WTC11 (cell line): Measurements from ENCODE around the gene GAP43. TPM values are rescaled to one million over a fixed set of nuclear protein-coding genes. Genes with fewer than 3 reads are reported as not detected.
A peak's percentile ranks its signal among the peaks of the same experiment; 100 is the strongest.

Source experiments
- ATAC-seq: fragments of 200-7000 bp; cut with Tn5 transposase; 2 replicates; pipeline ENCODE4 v1.10.0; 2021; ENCODE audit warnings: mild to moderate bottlenecking, moderate library complexity
- CTCF ChIA-PET: fragments of 300-600 bp; sonication (Branson Sonifier 250); formaldehyde crosslinking; loops from one replicate; lab custom pipeline; 2021; ENCODE audit warnings: antibody characterized with exemption; lab: Charles Lee
- POLR2A ChIA-PET: fragments of 350-600 bp; sonication (Branson Sonifier 250); formaldehyde crosslinking; loops from one replicate; lab custom pipeline; 2021; ENCODE audit warnings: antibody characterized with exemption; lab: Charles Lee
- DNase-seq: peaks from one replicate; pipeline ENCODE4 v3.0.0; 2021; ENCODE audit warnings: low spot score
- H3K27ac Mint-ChIP-seq: 2 replicates; pipeline ENCODE4 v1.8.0; 2021; ENCODE audit warnings: mixed read lengths
- H3K27me3 Mint-ChIP-seq: 2 replicates; pipeline ENCODE4 v1.8.0; 2021; ENCODE audit warnings: low read depth, mild to moderate bottlenecking, moderate library complexity, mixed read lengths
- H3K36me3 Mint-ChIP-seq: 2 replicates; pipeline ENCODE4 v1.8.0; 2021; ENCODE audit warnings: mixed read lengths
- H3K4me1 Mint-ChIP-seq: 2 replicates; pipeline ENCODE4 v1.8.0; 2022; ENCODE audit warnings: mixed read lengths
- H3K4me3 Mint-ChIP-seq: 2 replicates; pipeline ENCODE4 v1.8.0; 2021; ENCODE audit warnings: mild to moderate bottlenecking, moderate library complexity, mixed read lengths
- H3K9me3 Mint-ChIP-seq: 2 replicates; pipeline ENCODE4 v1.8.0; 2021; ENCODE audit warnings: mixed read lengths
- ATF6 ChIP-seq: sonication (generic); formaldehyde crosslinking; IDR thresholded peaks from 2 replicates; pipeline ENCODE4 v1.8.1; 2023; ENCODE audit warnings: mild to moderate bottlenecking, missing genetic modification reagents
- CREM ChIP-seq: sonication (generic); formaldehyde crosslinking; IDR thresholded peaks from 2 replicates; pipeline ENCODE4 v1.8.1; 2022; ENCODE audit warnings: mild to moderate bottlenecking, missing genetic modification reagents, moderate library complexity
- CTCF ChIP-seq: fragments of 200-600 bp; IDR thresholded peaks from 2 replicates; pipeline ENCODE4 v1.8.0; 2022; ENCODE audit warnings: antibody characterized with exemption
- FOXK1 ChIP-seq: sonication (generic); formaldehyde crosslinking; IDR thresholded peaks from 2 replicates; pipeline ENCODE4 v1.8.0; 2022; ENCODE audit warnings: mild to moderate bottlenecking, moderate library complexity, missing genetic modification reagents
- GRHL2 ChIP-seq: fragments of 250-450 bp; sonication (Bioruptor Pico); IDR thresholded peaks from 2 replicates; pipeline ENCODE4 v1.8.0; 2022; ENCODE audit warnings: mild to moderate bottlenecking, moderate library complexity; ENCODE audit not compliant: insufficient replicate concordance, severe bottlenecking
- JAZF1 ChIP-seq: fragments of 250-450 bp; sonication (Bioruptor Pico); IDR thresholded peaks from 2 replicates; pipeline ENCODE4 v1.9.0; 2021; ENCODE audit warnings: moderate library complexity, mild to moderate bottlenecking, inconsistent platforms
- ZNF219 ChIP-seq: sonication (generic); formaldehyde crosslinking; IDR thresholded peaks from 2 replicates; pipeline ENCODE4 v1.8.0; 2023; ENCODE audit warnings: missing genetic modification reagents, mild to moderate bottlenecking, borderline replicate concordance
- total RNA-seq: library from RNA; stranded (reverse); gene quantifications from 3 replicates; pipeline ENCODE4 v1.2.3, GENCODE V29; 2021
- TF ChIP-seq, protein P1 (sequence below): sonication (generic); formaldehyde crosslinking; IDR thresholded peaks from 2 replicates; pipeline ENCODE4 v1.8.1; 2022; ENCODE audit warnings: low read depth, mild to moderate bottlenecking, moderate library complexity, missing genetic modification reagents, borderline replicate concordance
- TF ChIP-seq, protein P2 (sequence below): sonication (generic); formaldehyde crosslinking; IDR thresholded peaks from 2 replicates; pipeline ENCODE4 v1.8.1; 2022; ENCODE audit warnings: mild to moderate bottlenecking, missing genetic modification reagents, moderate library complexity, borderline replicate concordance
- TF ChIP-seq, protein P3 (sequence below): sonication (generic); formaldehyde crosslinking; IDR thresholded peaks from 2 replicates; pipeline ENCODE4 v1.8.1; 2023; ENCODE audit warnings: mild to moderate bottlenecking, missing genetic modification reagents, borderline replicate concordance
- TF ChIP-seq, protein P4 (sequence below): sonication (generic); formaldehyde crosslinking; conservative IDR thresholded peaks from 2 replicates; pipeline ENCODE4 v1.8.1; 2023; ENCODE audit warnings: mild to moderate bottlenecking, low read depth, missing genetic modification reagents, moderate library complexity
- TF ChIP-seq, protein P5 (sequence below): sonication (generic); formaldehyde crosslinking; IDR thresholded peaks from 2 replicates; pipeline ENCODE4 v1.8.0; 2023; ENCODE audit warnings: mild to moderate bottlenecking, missing genetic modification reagents

GAP43 gene
- total RNA-seq, 1 experiment from 2014 or later, result 19.9 TPM

DNA sequence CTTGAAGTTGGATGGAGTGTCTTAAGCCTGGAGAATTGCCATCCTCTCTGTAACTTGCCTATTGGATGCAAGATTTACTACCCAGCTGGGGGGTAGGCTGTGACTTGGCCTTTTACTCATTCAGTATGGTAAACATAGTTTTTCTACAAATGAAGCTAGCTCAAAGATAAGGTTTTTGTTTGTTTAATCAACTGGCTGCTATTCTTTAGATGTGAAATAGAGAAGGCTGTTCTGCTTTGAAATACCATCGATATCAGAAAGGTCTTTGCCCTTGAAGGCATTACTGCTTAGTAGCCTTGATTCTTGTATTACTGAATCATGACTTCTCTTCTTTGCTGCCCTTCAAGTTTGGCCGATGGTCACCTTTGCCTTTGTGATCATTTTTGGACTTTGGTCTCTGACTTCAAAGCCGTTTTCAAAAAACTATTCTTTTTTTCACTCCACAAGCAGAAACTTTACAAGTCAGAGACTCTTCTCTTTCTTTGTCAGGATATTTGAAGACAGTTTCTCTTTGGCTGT, 83.1 kb downstream of the GAP43 start (continued):
- TF ChIP-seq, protein P1, sequence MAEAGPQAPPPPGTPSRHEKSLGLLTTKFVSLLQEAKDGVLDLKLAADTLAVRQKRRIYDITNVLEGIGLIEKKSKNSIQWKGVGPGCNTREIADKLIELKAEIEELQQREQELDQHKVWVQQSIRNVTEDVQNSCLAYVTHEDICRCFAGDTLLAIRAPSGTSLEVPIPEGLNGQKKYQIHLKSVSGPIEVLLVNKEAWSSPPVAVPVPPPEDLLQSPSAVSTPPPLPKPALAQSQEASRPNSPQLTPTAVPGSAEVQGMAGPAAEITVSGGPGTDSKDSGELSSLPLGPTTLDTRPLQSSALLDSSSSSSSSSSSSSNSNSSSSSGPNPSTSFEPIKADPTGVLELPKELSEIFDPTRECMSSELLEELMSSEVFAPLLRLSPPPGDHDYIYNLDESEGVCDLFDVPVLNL (CRISPR knock-in tag), result no peak
- TF ChIP-seq ZNF219 (CRISPR knock-in tag) (no peak), FOXK1 (CRISPR knock-in tag) (no peak)
- TF ChIP-seq, protein P2, sequence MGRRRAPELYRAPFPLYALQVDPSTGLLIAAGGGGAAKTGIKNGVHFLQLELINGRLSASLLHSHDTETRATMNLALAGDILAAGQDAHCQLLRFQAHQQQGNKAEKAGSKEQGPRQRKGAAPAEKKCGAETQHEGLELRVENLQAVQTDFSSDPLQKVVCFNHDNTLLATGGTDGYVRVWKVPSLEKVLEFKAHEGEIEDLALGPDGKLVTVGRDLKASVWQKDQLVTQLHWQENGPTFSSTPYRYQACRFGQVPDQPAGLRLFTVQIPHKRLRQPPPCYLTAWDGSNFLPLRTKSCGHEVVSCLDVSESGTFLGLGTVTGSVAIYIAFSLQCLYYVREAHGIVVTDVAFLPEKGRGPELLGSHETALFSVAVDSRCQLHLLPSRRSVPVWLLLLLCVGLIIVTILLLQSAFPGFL, result no peak
- TF ChIP-seq, protein P3, sequence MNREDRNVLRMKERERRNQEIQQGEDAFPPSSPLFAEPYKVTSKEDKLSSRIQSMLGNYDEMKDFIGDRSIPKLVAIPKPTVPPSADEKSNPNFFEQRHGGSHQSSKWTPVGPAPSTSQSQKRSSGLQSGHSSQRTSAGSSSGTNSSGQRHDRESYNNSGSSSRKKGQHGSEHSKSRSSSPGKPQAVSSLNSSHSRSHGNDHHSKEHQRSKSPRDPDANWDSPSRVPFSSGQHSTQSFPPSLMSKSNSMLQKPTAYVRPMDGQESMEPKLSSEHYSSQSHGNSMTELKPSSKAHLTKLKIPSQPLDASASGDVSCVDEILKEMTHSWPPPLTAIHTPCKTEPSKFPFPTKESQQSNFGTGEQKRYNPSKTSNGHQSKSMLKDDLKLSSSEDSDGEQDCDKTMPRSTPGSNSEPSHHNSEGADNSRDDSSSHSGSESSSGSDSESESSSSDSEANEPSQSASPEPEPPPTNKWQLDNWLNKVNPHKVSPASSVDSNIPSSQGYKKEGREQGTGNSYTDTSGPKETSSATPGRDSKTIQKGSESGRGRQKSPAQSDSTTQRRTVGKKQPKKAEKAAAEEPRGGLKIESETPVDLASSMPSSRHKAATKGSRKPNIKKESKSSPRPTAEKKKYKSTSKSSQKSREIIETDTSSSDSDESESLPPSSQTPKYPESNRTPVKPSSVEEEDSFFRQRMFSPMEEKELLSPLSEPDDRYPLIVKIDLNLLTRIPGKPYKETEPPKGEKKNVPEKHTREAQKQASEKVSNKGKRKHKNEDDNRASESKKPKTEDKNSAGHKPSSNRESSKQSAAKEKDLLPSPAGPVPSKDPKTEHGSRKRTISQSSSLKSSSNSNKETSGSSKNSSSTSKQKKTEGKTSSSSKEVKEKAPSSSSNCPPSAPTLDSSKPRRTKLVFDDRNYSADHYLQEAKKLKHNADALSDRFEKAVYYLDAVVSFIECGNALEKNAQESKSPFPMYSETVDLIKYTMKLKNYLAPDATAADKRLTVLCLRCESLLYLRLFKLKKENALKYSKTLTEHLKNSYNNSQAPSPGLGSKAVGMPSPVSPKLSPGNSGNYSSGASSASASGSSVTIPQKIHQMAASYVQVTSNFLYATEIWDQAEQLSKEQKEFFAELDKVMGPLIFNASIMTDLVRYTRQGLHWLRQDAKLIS (CRISPR knock-in tag), result no peak

- peak; percentile 72 for ATAC-seq
- peaks cover 35% of the 10 kb centered on the region for H3K4me1 Mint-ChIP-seq
- CTCF ChIA-PET, result interaction anchor here (1.9 kb wide), 1 partner anchor 76 kb away, joined by 5 read pairs; no protein-coding TSS in a partner anchor
These were observed 85.2 kb downstream of the GAP43 start for GRCh38 chr3:115708540-115708939.

More at GRCh38 chr3:115708540-115708939, 85.2 kb downstream of the GAP43 start:
- no peak for DNase-seq
- no peak for TF ChIP-seq JAZF1
- TF ChIP-seq GRHL2 (CRISPR knock-in tag), result no peak
- no peak for TF ChIP-seq CTCF
- TF ChIP-seq, protein P4, sequence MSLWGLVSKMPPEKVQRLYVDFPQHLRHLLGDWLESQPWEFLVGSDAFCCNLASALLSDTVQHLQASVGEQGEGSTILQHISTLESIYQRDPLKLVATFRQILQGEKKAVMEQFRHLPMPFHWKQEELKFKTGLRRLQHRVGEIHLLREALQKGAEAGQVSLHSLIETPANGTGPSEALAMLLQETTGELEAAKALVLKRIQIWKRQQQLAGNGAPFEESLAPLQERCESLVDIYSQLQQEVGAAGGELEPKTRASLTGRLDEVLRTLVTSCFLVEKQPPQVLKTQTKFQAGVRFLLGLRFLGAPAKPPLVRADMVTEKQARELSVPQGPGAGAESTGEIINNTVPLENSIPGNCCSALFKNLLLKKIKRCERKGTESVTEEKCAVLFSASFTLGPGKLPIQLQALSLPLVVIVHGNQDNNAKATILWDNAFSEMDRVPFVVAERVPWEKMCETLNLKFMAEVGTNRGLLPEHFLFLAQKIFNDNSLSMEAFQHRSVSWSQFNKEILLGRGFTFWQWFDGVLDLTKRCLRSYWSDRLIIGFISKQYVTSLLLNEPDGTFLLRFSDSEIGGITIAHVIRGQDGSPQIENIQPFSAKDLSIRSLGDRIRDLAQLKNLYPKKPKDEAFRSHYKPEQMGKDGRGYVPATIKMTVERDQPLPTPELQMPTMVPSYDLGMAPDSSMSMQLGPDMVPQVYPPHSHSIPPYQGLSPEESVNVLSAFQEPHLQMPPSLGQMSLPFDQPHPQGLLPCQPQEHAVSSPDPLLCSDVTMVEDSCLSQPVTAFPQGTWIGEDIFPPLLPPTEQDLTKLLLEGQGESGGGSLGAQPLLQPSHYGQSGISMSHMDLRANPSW (CRISPR knock-in tag), result no peak
- no peak for TF ChIP-seq CREM (CRISPR knock-in tag)
- TF ChIP-seq, protein P5, sequence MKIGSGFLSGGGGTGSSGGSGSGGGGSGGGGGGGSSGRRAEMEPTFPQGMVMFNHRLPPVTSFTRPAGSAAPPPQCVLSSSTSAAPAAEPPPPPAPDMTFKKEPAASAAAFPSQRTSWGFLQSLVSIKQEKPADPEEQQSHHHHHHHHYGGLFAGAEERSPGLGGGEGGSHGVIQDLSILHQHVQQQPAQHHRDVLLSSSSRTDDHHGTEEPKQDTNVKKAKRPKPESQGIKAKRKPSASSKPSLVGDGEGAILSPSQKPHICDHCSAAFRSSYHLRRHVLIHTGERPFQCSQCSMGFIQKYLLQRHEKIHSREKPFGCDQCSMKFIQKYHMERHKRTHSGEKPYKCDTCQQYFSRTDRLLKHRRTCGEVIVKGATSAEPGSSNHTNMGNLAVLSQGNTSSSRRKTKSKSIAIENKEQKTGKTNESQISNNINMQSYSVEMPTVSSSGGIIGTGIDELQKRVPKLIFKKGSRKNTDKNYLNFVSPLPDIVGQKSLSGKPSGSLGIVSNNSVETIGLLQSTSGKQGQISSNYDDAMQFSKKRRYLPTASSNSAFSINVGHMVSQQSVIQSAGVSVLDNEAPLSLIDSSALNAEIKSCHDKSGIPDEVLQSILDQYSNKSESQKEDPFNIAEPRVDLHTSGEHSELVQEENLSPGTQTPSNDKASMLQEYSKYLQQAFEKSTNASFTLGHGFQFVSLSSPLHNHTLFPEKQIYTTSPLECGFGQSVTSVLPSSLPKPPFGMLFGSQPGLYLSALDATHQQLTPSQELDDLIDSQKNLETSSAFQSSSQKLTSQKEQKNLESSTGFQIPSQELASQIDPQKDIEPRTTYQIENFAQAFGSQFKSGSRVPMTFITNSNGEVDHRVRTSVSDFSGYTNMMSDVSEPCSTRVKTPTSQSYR (CRISPR knock-in tag), result no peak
- TF ChIP-seq ATF6 (CRISPR knock-in tag), result no peak
- Mint-ChIP-seq H3K27me3 (no peaks in the 10 kb centered on the region), H3K27ac (no peak overlapping the region), H3K9me3 (no peaks in the 10 kb centered on the region), H3K4me3 (no peak overlapping the region), H3K36me3 (no peaks in the 10 kb centered on the region)
- POLR2A ChIA-PET, result no interaction called here
